NCI-H748 (cell line): Measurements from ENCODE around the gene CDC42SE1.

Experiments
- DNase-seq: peaks from one replicate; lab custom pipeline; 2025; ENCODE audit not compliant: unreplicated experiment; lab: John Stamatoyannopoulos, UW

The CDC42SE1 gene

GRCh38 chr1:151009674-151010345, 49.6 kb downstream of the CDC42SE1 start:
- no peak for DNase-seq

- no peak for DNase-seq
Measured at GRCh38 chr1:151009206-151009587, 50.2 kb downstream of the CDC42SE1 start.

DNA sequence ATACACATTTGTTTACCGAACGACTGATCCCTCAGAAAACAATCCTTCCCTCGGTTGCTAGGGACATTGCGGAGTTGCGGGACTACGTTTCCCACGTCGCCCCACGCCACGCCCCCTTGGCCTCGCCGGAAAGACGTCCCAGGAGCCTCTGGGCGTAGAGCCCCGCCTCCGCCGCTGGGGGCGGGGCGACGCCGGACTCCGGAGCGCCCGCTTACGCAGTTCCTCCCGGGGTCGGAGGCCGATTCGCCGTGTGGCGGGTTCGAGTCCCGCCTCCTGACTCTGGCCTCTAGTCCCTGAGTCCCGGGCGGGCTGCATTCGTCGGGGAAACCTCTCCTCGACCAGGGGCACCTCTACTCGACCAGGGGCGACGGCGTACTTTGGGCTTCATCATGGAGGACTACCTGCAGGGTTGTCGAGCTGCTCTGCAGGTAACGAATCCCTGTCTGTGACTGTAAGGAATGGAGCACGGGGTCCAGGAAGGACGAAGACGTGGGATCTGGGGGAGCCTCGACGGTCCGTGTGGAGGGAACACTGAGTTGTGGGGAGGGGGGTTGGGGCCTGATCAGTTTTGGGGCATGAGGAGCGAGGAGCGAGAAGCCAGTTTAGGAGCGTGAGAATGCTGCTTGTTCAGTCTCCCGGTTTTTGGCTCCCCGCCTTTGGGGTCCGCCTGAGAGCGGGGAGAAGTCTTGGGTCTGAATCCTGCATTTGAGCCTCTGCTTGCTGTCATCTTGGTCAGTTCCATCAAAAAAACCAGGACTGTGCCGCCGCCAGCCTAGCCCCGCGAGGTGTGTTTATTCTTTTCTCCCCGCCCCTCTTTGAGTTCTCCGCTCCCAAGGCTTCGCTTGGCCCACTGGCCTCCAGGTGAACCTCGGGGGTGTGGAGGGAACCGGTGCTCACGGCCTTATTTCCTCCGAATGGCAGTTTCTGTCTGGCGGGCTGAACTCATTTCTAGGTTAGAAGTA, 50.9 kb downstream of the CDC42SE1 start, which contains the start of gene PRUNE1:
Gene PRUNE1 (plus strand): TSS at position 206 of the 962 bp plus-strand sequence. CDS start 184 bp downstream, at position 390.
- peak; percentile 97 for DNase-seq

GRCh38 chr1:151007853-151008243, 51.6 kb downstream of the CDC42SE1 start:
- DNase-seq, result peak; percentile 27

DNA sequence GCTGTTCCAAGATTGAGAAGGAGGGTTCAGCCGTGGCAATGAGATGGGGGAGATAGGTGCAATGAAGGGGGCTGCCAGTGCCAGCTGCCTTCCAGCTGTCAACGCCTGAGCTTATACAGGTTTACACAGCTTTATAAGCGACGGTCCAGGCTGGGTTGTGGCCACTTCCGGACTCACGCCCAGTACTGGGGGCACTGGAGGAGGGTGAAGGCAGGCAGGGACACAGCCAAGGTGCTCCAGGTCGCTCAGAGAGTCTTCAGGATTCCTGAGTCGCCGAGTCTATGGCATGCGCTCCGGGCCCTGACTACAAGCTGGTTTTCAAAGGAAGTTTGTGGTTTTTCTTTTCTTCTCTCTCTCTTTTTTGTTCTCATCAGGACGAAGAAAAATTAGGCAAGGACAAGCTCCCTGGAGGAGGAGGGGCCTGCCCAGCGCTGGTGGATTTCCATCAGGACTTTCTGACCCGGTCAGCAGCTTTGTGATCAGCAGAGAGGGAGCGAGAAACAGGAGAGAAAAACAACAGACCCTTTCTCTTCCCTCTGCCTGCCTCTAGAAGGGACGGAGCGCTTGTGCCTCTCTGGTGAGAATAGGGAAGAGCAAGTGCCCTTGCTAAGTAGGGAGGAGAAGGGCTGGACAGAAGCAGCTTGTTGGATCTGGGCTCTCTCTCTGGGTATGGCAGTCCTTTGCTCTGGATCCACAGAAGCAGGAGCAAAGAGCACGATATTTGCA, 52.9 kb downstream of the CDC42SE1 start, which contains the start of gene MINDY1:
Gene MINDY1 (minus strand): TSS at position 576 of the 726 bp plus-strand sequence. CDS start 4,285 bp downstream, outside the sequence.
- peak; percentile 85 for DNase-seq

DNA sequence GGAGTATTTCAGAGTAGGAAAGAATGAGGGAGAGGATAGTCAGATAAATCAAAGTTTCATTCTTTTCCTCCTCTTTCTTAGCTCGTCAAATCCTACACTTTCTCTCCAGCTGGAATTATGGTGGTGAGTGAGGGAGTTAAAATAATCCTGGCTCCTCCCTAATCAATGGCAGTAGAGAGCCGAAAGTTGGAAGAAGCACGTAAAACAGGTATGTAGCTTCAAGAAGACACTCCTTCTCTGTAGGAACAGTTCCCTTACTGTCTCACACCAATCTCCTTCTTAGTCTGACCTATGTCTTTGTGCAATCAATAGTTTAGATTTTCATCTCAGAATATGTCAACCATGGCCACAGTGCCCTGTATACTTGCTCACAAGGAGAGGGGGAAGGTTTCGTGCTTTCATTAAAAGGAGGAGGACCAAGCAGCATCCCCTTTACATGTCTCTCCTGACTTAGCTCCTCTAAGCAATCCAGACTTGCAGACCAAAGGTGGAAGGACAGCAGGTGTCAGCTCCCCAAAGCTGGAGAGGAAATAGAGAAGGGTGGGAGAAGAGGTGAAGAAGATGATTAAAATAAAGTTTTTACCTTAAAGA, 53.6 kb downstream of the CDC42SE1 start:
- no peak for DNase-seq

GRCh38 chr1:151003180-151003579, 56.2 kb downstream of the CDC42SE1 start:
- no peak for DNase-seq

- DNase-seq, result no peak
Measured at GRCh38 chr1:151002611-151003010, 56.8 kb downstream of the CDC42SE1 start.

- DNase-seq, result no peak
Measured at GRCh38 chr1:151002051-151002450, 57.4 kb downstream of the CDC42SE1 start.

DNA sequence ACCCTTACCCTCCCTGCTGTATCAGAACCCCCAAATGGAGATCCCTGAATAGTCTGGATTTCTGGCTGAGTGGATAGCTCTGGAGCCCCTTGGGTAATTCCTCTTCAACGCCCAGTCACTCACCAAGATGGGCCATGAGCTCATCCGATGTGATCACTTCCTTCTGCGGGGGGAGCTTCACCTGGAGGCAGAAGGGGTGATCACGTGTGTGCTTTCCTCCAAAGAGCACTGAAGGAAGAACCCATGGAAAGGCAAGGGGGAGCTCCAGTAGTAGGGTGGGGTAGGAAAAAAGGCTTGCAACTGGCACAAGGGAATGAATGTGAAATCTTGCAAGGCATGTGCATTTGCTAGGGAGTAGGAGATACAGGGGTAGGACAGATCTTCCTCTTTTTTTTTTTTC, 57.8 kb downstream of the CDC42SE1 start:
- DNase-seq, result no peak
